Adipocyte (in vitro differentiated cells): ENCODE measurements around the gene GALNS.

ENCODE experiments used
- DNase-seq: peaks from one replicate; pipeline ENCODE4 v3.0.0-alpha.2; 2015; ENCODE audit warnings: low read depth
- H3K27me3 ChIP-seq: replicated peaks from 2 replicates; pipeline ENCODE4 v1.7.0; 2013; ENCODE audit warnings: mild to moderate bottlenecking, low read length, moderate library complexity; ENCODE audit not compliant: control insufficient read depth, insufficient read depth
- H3K36me3 ChIP-seq: 2 replicates; pipeline ENCODE4 v1.7.0; 2013; ENCODE audit warnings: low read length, mild to moderate bottlenecking, moderate library complexity; ENCODE audit not compliant: control insufficient read depth, insufficient read depth, severe bottlenecking
- H3K4me1 ChIP-seq: 2 replicates; pipeline ENCODE4 v1.7.0; 2013; ENCODE audit warnings: mild to moderate bottlenecking, low read length, moderate library complexity; ENCODE audit not compliant: control insufficient read depth, insufficient read depth
- H3K4me3 ChIP-seq: 2 replicates; pipeline ENCODE4 v1.7.0; 2013; ENCODE audit warnings: mild to moderate bottlenecking, low read length, moderate library complexity
- H3K9ac ChIP-seq: 2 replicates; pipeline ENCODE4 v1.7.0; 2013; ENCODE audit warnings: mild to moderate bottlenecking, low read length, moderate library complexity
- H3K9me3 ChIP-seq: 2 replicates; pipeline ENCODE4 v1.7.0; 2013; ENCODE audit warnings: mild to moderate bottlenecking, low read length, moderate library complexity; ENCODE audit not compliant: control insufficient read depth

Gene GALNS

DNA sequence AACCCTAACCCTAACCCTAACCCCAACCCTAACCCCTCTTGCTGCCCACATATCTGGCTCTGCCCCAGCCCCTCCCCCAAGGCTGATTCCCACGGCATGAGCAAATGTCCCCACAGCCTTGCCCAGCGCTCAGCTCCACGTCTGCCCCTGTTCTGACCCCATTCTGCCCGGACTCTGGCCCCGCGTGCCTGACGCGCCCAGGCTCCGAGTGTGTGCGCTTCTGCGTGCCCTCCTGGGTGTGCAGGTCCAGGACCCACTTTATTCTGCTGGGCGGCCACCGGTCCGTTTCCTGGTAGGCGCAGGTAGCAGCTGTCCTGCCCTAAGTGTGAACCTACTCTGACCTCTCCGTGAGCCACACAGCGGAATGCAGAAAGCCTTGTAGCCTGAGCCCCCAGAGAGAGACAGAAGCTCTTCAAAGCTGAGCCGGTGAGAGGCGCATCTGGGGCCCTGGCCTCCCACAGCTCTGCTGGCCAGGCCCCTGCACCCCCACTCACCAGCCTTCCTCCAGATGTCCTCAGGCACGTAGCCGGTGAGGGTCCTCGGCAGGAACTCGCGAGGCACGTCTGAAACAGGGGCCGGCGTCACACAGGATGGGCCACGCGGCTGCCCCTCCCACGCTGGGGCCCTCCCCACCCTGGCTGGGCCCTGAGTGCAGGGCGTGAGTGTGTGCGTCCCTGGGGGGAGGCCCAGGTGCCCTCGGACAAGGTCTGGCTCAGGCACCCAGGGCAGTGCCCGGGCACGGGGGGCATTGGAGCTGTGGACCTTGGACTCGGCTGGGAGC is 23.7 kb upstream of the GALNS start:
- Histone ChIP-seq H3K36me3 (no peaks in the 10 kb centered on the region), H3K9me3 (no peaks in the 10 kb centered on the region), H3K9ac (no peak overlapping the region), H3K27me3 (peaks cover 11% of the 10 kb centered on the region), H3K4me3 (no peak overlapping the region), H3K4me1 (no peaks in the 10 kb centered on the region)
- no peak for DNase-seq

DNA sequence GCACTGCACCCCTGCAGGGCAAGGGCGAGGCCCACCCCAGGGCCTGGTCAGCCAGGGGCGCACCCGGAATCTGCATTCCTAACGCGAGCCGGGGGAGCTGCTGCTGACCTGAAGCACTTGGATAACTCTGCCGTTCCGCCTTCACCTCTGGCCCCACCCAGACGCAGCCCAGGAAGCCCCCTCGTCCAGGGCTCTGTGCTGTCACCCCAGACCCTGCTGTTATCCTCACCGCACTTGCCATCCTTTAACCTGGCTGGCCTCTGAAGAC is 23.0 kb upstream of the GALNS start:
- no peaks in the 10 kb centered on the region for H3K36me3 ChIP-seq
- peaks cover 11% of the 10 kb centered on the region for H3K27me3 ChIP-seq
- no peaks in the 10 kb centered on the region for H3K4me1 ChIP-seq
- H3K9me3 ChIP-seq: no peaks in the 10 kb centered on the region
- no peak overlapping the region for H3K9ac ChIP-seq
- no peak for DNase-seq
- H3K4me3 ChIP-seq: no peak overlapping the region

DNA sequence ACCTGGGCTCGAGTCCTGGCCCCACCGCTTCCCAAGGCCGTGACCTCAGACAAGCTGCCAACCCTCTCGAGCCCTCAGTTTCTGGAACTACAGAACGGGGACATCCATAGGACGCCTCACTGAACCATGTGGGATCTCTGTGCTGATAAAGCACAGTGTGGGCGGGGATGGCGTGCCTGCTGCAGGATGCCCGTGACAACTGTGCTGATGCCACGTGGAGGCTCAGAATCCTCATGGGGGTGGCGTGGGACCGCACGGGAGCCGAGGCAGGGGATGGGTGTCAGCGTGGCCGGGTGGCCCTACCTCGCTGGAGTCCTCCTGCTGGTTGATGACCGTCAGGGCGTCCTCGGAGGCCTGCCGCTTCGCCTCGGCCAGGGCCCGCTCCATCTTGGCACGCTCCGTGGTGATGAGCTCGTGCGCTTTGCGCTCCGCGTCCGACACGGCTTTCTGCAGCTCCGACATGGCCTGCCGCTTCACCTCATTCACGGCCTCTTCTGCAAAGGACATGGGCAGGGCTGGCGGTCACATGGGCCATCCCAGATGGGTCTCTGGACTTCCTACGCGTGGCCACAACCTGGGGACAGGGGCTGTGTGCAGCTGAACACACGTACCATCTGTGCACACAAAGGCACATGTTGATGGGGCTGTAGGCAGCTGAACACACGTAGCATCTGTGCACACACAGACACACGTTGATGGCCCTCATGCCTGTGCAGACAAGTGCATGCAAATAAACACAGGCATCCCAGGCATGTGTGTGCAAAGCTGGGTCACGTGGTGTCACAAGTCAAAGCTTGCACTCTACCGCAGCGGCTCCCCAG is 22.4 kb upstream of the GALNS start:
- no peak overlapping the region for H3K9ac ChIP-seq

DNA sequence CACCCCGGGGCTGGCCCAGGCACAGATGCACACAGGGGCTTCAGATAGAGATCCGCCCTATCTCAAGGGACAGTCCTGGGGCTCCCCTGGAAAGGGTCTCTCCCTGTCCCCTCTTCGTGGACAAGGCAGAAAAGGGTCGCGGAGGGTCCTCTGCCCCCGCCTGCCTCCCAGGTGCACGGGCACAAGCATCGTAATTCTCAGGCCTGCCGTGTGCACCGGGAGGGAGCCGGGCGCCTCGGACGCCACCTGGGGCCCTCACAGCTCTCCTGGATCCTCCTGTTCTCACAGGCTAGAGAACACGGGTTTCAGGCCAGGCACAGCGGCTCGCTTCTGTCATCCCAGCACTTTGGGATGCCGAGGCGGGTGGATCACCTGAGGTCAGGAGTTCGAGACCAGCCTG is 21.6 kb upstream of the GALNS start:
- Histone ChIP-seq H3K9ac (no peak overlapping the region), H3K4me1 (no peaks in the 10 kb centered on the region), H3K27me3 (peaks cover 18% of the 10 kb centered on the region), H3K4me3 (no peak overlapping the region), H3K9me3 (no peaks in the 10 kb centered on the region), H3K36me3 (no peaks in the 10 kb centered on the region)
- no peak for DNase-seq

More for the DNA sequence above, 22.4 kb upstream of the GALNS start:
- no peak for DNase-seq
- H3K4me1 ChIP-seq: no peaks in the 10 kb centered on the region
- H3K36me3 ChIP-seq: no peaks in the 10 kb centered on the region
- peaks cover 11% of the 10 kb centered on the region for H3K27me3 ChIP-seq
- no peak overlapping the region for H3K4me3 ChIP-seq
- no peaks in the 10 kb centered on the region for H3K9me3 ChIP-seq

DNA sequence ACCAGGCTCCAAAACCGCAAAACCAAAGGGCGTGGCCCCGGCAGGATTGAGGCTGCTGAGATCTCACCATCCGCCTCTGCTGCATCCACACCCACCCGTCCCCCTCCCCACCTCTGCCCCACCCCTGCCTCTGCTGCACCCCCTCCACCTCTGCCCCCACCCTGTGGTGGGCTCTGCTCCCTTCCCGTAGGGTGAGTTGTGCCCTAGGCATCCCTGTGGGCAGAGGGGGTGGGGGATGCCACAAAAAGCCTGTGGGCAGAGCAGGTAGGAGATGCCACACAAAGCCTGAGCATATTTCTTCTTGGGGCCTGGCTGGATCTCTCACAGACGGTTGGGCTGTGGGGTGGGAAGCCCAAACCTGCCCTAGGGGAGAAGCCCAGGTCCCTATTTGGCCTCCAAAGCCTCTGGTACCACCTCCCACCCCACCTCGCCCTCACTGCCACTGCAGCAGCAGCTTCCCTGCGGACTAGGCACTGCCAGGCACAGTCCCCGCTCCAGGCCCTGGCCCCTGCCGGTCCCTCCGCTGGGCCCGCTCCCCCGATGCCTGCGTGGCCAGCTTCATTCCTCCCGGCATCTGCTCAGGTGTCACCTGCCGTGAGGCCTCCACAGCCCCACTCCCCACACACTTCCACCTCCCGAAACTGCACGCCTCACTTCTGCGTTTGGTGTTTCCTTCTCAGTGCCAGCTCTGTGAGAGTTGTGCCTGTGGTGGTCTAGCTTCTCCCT is 21.0 kb upstream of the GALNS start:
- Histone ChIP-seq H3K4me1 (no peaks in the 10 kb centered on the region), H3K4me3 (no peak overlapping the region), H3K9ac (no peak overlapping the region), H3K36me3 (no peaks in the 10 kb centered on the region), H3K27me3 (peaks cover 24% of the 10 kb centered on the region), H3K9me3 (no peaks in the 10 kb centered on the region)
- no peak for DNase-seq

DNA sequence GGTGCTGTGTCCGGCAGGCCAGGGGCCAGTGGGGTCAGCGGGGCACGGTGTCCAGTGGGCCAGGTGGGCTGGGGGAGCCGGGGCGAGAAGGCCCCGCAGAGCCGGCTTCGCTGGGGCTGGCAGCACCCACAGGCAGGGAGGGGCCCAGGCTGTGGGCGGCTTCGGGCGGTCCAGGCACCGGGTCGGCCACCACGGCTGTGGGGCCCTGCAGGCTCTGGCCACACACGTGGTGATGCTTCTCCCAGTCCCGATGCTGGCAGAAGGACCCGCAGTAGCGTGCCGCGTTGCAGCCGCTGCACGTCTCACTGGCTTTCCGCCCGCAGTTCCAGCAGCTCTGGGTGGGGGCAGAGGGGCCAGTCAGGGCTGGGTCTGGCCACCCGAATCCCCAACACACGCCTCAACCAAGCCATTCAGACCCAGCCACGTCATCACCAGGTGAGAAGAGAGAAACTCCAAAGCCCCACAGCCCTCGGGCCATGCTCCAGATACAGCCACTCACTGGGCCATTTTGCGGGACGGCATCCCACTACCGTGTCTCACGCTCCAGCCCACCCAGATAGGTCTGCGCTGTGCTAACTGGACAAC is 20.3 kb upstream of the GALNS start:
- H3K27me3 ChIP-seq: peaks cover 24% of the 10 kb centered on the region
- H3K36me3 ChIP-seq: no peaks in the 10 kb centered on the region
- no peak overlapping the region for H3K4me3 ChIP-seq
- H3K9ac ChIP-seq: no peak overlapping the region
- H3K9me3 ChIP-seq: no peaks in the 10 kb centered on the region
- no peaks in the 10 kb centered on the region for H3K4me1 ChIP-seq
- no peak for DNase-seq

DNA sequence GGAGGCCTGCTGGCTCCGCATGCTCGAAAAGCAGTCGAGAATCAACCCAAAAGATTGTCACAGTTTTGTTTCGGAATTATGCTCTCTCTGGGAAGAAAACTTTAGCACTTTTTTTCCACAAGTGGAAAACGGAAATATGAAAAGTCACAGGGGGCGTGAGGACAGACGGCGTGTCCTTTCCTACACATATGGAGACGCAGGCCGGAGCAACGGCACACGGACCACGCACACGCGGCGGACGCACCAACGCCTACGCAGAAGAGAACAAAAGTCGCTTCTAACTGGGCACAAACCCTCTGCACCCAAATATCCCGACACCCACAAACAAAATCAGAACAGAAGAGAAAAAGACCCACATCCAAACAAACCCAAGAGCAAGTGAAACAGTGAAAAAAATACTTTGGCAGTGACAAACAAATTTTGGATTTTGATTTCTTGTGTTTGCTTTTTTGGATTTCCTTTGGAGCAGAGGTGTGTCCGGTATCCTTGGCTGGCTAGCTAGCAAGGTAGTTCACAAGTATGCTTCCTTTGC is 19.0 kb upstream of the GALNS start:
- Histone ChIP-seq H3K9ac (no peak overlapping the region), H3K9me3 (no peaks in the 10 kb centered on the region), H3K27me3 (peaks cover 25% of the 10 kb centered on the region), H3K4me3 (no peak overlapping the region), H3K36me3 (no peaks in the 10 kb centered on the region), H3K4me1 (no peaks in the 10 kb centered on the region)
- DNase-seq: no peak

DNA sequence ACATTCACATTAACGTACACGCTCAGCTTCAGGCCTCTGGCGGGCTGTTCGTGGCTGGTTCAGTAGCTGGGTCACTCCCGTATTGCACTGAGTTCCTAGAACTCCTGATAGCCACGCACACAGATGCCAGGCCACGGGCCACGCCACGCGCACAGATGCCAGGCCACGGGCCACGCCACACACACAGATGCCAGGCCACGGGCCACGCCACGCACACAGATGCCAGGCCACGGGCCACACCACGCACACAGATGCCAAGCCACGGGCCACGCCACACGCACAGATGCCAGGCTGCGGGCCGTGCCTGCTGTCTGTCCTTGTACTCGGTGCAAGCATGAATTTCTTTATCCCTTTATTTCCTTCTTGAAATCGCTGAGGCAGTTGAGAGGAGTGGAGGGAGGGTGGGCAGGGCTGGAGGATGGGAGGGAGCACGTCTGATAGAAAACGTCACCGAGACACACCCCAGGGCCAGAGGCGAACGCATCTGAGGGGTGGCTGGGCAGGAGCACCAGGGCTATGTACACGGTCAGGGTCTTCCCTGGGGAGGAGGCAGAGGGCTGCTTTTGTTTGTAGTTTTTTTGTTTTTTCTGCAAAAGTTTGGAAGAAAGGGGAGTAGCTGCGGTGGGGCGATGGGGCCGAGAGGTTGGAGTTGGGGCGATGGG is 18.3 kb upstream of the GALNS start:
- Histone ChIP-seq H3K9ac (no peak overlapping the region), H3K9me3 (no peaks in the 10 kb centered on the region), H3K4me3 (no peak overlapping the region), H3K4me1 (no peaks in the 10 kb centered on the region), H3K27me3 (peaks cover 32% of the 10 kb centered on the region), H3K36me3 (no peaks in the 10 kb centered on the region)
- DNase-seq: no peak

DNA sequence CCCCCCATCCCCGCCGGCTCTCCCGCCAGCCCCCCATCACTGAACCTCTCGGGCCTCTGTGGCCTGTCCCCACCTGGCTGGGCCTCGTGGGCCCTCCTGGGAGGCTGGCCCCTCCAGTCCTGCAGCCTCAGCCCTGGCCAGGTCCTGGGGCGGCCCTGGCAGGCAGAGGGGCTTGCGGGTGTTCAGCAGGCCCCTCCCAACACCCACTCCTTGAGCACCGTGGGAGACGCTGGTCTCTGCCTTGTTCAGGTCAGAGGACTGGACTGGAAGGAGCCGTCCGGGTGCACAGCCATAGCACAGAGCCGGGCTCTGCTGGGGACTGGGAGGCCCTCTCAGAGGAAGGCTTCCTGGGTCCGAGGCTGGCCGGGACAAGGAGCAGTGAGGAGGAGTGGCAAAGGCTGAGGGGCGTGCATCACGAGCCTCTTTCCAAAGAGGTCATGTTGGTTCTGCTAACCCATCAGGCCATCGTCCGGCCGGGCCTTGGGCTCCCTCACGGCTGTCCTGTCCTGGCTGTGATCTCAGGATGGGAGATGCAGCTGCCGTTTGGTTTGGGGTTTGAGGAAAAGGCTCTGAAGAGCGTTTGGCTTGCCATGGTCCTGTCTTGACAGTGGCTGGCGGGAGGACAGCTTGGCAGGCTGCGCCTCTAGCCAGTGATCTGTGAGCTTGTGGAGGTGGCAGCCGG is 16.0 kb upstream of the GALNS start:
- no peaks in the 10 kb centered on the region for H3K4me1 ChIP-seq
- no peaks in the 10 kb centered on the region for H3K9me3 ChIP-seq
- peaks cover 36% of the 10 kb centered on the region for H3K27me3 ChIP-seq
- no peak overlapping the region for H3K4me3 ChIP-seq
- H3K36me3 ChIP-seq: no peaks in the 10 kb centered on the region
- DNase-seq: no peak
- no peak overlapping the region for H3K9ac ChIP-seq

DNA sequence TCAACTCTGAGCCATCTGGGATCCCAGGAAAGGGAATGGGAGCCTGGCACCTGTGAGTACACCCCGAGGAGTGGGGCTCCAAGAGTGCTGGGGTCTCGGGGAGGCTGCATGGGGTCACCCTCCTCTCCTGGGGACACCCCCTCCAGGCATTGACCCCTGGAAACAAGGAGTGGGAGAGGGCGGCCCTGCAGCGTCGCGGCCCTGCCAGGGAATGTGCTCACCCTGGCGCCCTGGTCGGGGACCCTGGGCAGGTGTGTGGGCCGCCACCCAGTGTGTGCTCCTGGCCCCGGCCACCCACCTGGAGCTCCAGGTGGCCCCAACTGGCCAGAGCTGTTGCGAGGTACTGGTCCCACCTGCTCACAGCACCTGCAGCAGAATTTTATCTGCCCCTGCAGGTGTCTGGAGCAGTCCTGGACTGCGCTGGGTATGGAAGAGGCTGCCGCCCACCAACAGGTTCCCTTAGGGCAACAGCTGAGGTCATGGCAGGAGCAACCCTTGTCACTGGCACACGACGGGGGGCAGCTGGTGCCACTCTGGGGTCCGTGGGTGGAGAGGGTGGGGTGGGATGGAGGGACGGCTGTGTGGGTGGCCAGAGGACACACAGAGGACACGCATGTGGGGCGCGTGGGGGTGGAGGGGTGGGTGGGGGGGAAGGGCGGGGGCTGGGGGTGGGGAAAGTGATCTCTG is 15.1 kb upstream of the GALNS start:
- H3K4me1 ChIP-seq: no peaks in the 10 kb centered on the region
- no peak overlapping the region for H3K4me3 ChIP-seq
- peaks cover 37% of the 10 kb centered on the region for H3K27me3 ChIP-seq
- no peak overlapping the region for H3K9ac ChIP-seq
- no peaks in the 10 kb centered on the region for H3K36me3 ChIP-seq
- no peak for DNase-seq
- no peaks in the 10 kb centered on the region for H3K9me3 ChIP-seq
